Neural cell (in vitro differentiated cells): ENCODE results near the gene C7orf25.

Experiments used
- CTCF ChIP-seq: fragments of 450-650 bp; IDR thresholded peaks from 2 replicates; pipeline ENCODE4 v1.5.1; 2014; ENCODE audit warnings: antibody characterized with exemption, mild to moderate bottlenecking, moderate library complexity; ENCODE audit not compliant: poor library complexity, severe bottlenecking
- EZH2 ChIP-seq: fragments of 200-600, 300-800 bp; shearing (Covaris generic), sonication (generic); IDR thresholded peaks from 2 replicates; pipeline ENCODE4 v1.6.1; 2014; ENCODE audit warnings: antibody characterized with exemption, low read length, borderline replicate concordance, mild to moderate bottlenecking; ENCODE audit not compliant: insufficient read depth, poor library complexity, severe bottlenecking
- MXI1 ChIP-seq: fragments of 450-650 bp; conservative IDR thresholded peaks from 2 replicates; pipeline ENCODE4 v1.6.1; 2014; ENCODE audit warnings: antibody characterized with exemption, mild to moderate bottlenecking; ENCODE audit not compliant: poor library complexity, severe bottlenecking
- RAD21 ChIP-seq: fragments of 450-650 bp; conservative IDR thresholded peaks from 2 replicates; pipeline ENCODE4 v1.6.1; 2014; ENCODE audit warnings: antibody characterized with exemption, mild to moderate bottlenecking, moderate library complexity
- TAF1 ChIP-seq: IDR thresholded peaks from 2 replicates; pipeline ENCODE4 v1.6.1; 2012; ENCODE audit warnings: low read depth

GRCh38 chr7:42947521-42947920, 35.7 kb upstream of the C7orf25 start:
- no peak for TF ChIP-seq MXI1
- TF ChIP-seq CTCF = no peak
- TF ChIP-seq RAD21 = no peak
- TF ChIP-seq EZH2 = no peak
- TF ChIP-seq TAF1 = no peak
